Activated CD4-positive, alpha-beta T cell treated with anti-CD3 and anti-CD28 coated beads, Interleukin-2, amount 10 ng/mL, durations not matched to agents 7 days and 5 days (primary cell): Measurements from ENCODE around the gene ZBTB7C. TPM values are rescaled to one million over a fixed set of nuclear protein-coding genes. Genes with fewer than 3 reads are reported as not detected.
A peak's percentile ranks its signal among the peaks of the same experiment; 100 is the strongest.

Source experiments
- CTCF ChIA-PET: fragments of 350-600 bp; sonication (Branson Sonifier 250); formaldehyde crosslinking; loops from one replicate; lab custom pipeline; 2021; ENCODE audit warnings: antibody characterized with exemption; lab: Charles Lee
- POLR2A ChIA-PET: fragments of 350-600 bp; sonication (Branson Sonifier 250); formaldehyde crosslinking; loops from one replicate; lab custom pipeline; 2021; ENCODE audit warnings: antibody characterized with exemption; lab: Charles Lee
- DNase-seq: peaks from one replicate; pipeline ENCODE4 v3.0.0-alpha.2; 2020
- H3K27ac Mint-ChIP-seq: one replicate; pipeline ENCODE4 v1.8.0; 2021; ENCODE audit warnings: mild to moderate bottlenecking, moderate library complexity, mixed read lengths
- H3K27me3 Mint-ChIP-seq: one replicate; pipeline ENCODE4 v1.8.0; 2021; ENCODE audit warnings: mixed read lengths
- H3K36me3 Mint-ChIP-seq: one replicate; pipeline ENCODE4 v1.8.0; 2021; ENCODE audit warnings: low read depth, mixed read lengths
- H3K4me1 Mint-ChIP-seq: one replicate; pipeline ENCODE4 v1.8.0; 2021; ENCODE audit warnings: mixed read lengths
- H3K4me3 Mint-ChIP-seq: one replicate; pipeline ENCODE4 v1.8.0; 2021; ENCODE audit warnings: mild to moderate bottlenecking, moderate library complexity, mixed read lengths
- H3K9me3 Mint-ChIP-seq: one replicate; pipeline ENCODE4 v1.8.0; 2021; ENCODE audit warnings: mixed read lengths
- total RNA-seq, 2 experiments: library from RNA; stranded (reverse); gene quantifications; one replicate each; pipeline ENCODE4 v1.2.3, GENCODE V29; 2021

Gene ZBTB7C
- total RNA-seq, 2 experiments from 2014 or later: 0.10 to 0.15 TPM

DNA sequence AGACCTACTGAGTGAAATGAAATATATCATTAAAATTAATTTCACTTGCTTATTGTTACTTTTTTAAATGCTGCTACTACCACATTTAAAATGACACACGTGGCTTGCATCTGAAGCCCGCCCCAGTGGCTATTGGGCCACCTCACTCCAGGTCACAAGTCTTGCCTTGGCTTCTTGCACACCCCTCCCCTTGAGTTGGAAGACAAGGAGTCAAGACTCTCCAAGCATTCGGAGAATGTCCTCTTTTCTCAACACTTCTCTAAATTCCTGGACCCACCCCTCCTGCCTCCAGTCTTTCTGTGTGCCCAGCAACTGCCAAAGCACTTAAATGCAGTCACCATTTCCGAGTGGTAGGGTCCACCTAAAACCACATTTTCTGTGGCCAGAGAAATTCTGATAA is 73.4 kb downstream of the ZBTB7C start:
- POLR2A ChIA-PET: no interaction called here
- H3K4me1 Mint-ChIP-seq: no peaks in the 10 kb centered on the region
- H3K36me3 Mint-ChIP-seq: no peaks in the 10 kb centered on the region
- peaks cover 12% of the 10 kb centered on the region for H3K27me3 Mint-ChIP-seq
- H3K27ac Mint-ChIP-seq: no peak overlapping the region
- no peak for DNase-seq
- H3K4me3 Mint-ChIP-seq: no peak overlapping the region
- CTCF ChIA-PET: no interaction called here
- H3K9me3 Mint-ChIP-seq: no peaks in the 10 kb centered on the region

DNA sequence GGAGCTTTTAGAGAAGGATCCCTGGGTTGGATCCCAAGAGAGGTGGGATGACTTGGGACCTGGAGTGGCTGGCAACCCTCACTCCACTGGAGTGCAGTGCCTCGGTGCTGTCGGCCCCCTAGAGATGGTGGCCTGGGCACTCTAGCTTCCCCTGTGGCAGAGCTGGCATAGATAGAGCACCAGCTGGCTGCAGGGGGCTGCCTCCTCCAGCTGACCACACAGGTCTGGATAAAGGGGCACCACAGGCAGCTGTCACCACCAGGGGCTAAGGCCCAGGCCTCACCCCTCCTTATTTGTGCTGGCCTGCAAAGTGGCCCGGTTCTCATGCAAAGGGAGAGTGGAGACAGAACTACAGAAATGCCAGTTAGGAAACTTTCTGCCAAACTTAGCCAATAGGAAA is 74.3 kb downstream of the ZBTB7C start:
- no peak overlapping the region for H3K27ac Mint-ChIP-seq
- no peak overlapping the region for H3K4me3 Mint-ChIP-seq
- no peaks in the 10 kb centered on the region for H3K9me3 Mint-ChIP-seq
- no peaks in the 10 kb centered on the region for H3K36me3 Mint-ChIP-seq
- CTCF ChIA-PET: interaction anchor here (0.6 kb wide), 1 partner anchor 431 kb away, joined by 6 read pairs; no protein-coding TSS in a partner anchor
- H3K4me1 Mint-ChIP-seq: no peaks in the 10 kb centered on the region
- POLR2A ChIA-PET: interaction anchor here (0.5 kb wide), 1 partner anchor 66 kb away, joined by 3 read pairs; no protein-coding TSS in a partner anchor
- peaks cover 15% of the 10 kb centered on the region for H3K27me3 Mint-ChIP-seq
- no peak for DNase-seq

DNA sequence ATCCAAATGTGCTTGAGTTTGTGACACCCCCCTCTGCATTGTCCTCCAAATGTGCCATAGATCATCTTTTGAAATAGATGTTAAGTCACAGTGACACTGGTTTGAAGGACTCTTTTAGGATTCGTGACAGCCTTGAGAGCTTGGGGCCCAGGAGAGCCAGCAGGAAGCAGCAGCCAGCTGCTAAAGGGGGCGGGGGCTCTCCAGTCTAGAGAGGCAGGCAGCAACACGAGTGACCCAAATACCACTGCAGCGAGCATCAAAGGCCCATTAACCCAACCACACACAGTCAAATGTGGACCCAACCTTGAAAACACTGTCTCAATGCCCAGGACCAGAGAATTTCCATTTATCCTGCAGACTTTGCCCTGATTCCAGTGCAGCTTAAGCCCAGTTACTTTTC is 75.6 kb downstream of the ZBTB7C start:
- CTCF ChIA-PET: no interaction called here
- Mint-ChIP-seq H3K36me3 (no peaks in the 10 kb centered on the region), H3K9me3 (no peaks in the 10 kb centered on the region), H3K4me3 (no peak overlapping the region), H3K4me1 (no peaks in the 10 kb centered on the region), H3K27me3 (peaks cover 15% of the 10 kb centered on the region), H3K27ac (no peak overlapping the region)
- no peak for DNase-seq
- POLR2A ChIA-PET: no interaction called here

DNA sequence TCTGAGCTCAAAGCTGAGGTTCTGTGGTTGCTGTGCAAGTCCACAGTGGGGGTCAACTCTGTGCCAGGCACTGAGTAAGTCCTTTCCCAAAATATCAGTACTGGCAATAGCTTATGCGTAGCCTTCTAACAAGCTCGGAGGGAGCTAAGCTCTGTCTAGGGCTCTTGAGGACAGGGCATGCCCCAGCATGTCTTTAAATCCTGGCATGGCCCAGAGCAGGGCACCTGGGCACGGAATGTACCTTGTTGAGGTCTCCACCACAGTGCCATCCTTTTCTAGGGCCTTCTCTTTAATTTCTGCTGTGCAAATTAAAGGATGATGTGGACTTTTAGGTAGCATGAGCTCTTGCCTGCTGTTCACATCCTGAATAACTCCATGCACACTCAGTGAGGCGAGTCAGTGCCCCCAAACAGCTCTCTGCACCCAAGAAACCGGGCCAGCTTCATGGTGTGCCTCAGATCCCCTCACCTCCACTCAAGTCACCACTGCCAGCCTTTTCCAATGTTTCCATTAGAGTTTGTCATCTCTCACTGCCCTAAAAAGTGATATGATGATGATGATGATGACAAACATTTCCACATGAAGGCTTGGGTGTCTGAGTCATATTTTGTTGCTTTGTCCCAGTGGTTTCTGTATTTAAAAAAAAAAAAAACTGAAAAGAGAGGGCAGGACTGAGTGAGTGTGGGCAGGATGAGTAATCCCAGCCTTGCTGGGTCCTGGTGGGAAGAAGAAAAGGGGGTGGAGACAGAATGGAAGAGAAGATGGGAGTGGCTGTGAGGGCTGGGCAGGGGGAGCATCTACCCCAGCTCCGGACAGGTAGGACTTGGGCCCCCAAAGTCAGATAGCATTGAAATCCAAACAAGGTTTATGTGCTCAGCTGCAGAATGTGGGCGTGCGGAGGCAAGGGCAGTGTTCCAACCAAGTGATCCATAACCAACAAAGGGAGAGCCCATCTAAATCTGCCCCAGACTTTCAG is 78.9 kb downstream of the ZBTB7C start:
- Mint-ChIP-seq H3K36me3 (no peaks in the 10 kb centered on the region), H3K4me3 (no peak overlapping the region), H3K4me1 (no peaks in the 10 kb centered on the region), H3K9me3 (no peaks in the 10 kb centered on the region), H3K27ac (peak overlapping the region; percentile 50), H3K27me3 (peaks cover 15% of the 10 kb centered on the region)
- POLR2A ChIA-PET: no interaction called here
- CTCF ChIA-PET: interaction anchor here (1.5 kb wide), 1 partner anchor 13 kb away, joined by 5 read pairs; no protein-coding TSS in a partner anchor
- DNase-seq: no peak

- Mint-ChIP-seq H3K4me1 (no peaks in the 10 kb centered on the region), H3K27me3 (peaks cover 11% of the 10 kb centered on the region), H3K36me3 (no peaks in the 10 kb centered on the region), H3K9me3 (no peaks in the 10 kb centered on the region), H3K4me3 (no peak overlapping the region), H3K27ac (no peak overlapping the region)
- no peak for DNase-seq
- ChIA-PET CTCF (no interaction called here), POLR2A (no interaction called here)
Observed at GRCh38 chr18:48328473-48329210, 80.5 kb downstream of the ZBTB7C start.

- CTCF ChIA-PET: interaction anchor here (0.6 kb wide), 1 partner anchor 77 kb away, joined by 4 read pairs; no protein-coding TSS in a partner anchor
- Mint-ChIP-seq H3K36me3 (no peaks in the 10 kb centered on the region), H3K4me1 (no peaks in the 10 kb centered on the region), H3K27me3 (peaks cover 7% of the 10 kb centered on the region), H3K27ac (no peak overlapping the region), H3K4me3 (no peak overlapping the region), H3K9me3 (no peaks in the 10 kb centered on the region)
- DNase-seq: no peak
- POLR2A ChIA-PET: no interaction called here
Observed at GRCh38 chr18:48326901-48327675, 82.1 kb downstream of the ZBTB7C start.

DNA sequence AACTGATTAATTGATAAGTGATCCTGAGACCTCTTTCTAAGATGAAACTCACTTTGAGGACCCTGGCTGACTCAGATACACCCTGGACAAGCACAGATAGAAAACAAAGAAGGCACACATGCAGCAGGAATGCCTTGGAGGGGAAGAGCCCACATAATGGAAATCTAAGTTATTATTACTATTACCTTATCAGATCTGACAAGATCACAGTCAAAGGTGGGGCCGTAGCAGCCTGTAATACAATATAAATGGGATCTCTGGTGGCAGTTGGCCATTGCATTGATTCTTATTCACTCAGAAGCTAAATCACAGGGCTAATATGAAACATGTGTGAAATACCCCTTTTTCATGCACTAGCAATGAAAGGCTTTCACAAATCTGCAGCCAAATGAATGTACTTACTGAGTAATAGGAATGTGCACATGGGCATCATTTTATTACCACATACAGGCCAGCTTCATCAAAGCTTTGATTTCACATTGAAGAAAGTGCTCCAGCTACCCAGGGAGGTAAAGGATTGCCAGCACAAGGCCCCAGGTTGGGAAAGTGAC is 84.0 kb downstream of the ZBTB7C start:
- POLR2A ChIA-PET: interaction anchor here (0.6 kb wide), 1 partner anchor 25 kb away, joined by 3 read pairs; no protein-coding TSS in a partner anchor

GRCh38 chr18:48324651-48325050 is 84.5 kb downstream of the ZBTB7C start:
- no peak overlapping the region for H3K4me3 Mint-ChIP-seq
- POLR2A ChIA-PET: interaction anchor here (0.6 kb wide), 1 partner anchor 24 kb away, joined by 3 read pairs; no protein-coding TSS in a partner anchor
- H3K27me3 Mint-ChIP-seq: peaks cover 1% of the 10 kb centered on the region
- CTCF ChIA-PET: no interaction called here
- H3K4me1 Mint-ChIP-seq: no peaks in the 10 kb centered on the region
- H3K9me3 Mint-ChIP-seq: no peaks in the 10 kb centered on the region
- H3K36me3 Mint-ChIP-seq: no peaks in the 10 kb centered on the region
- DNase-seq: no peak
- H3K27ac Mint-ChIP-seq: no peak overlapping the region

More for the DNA sequence above, 84.0 kb downstream of the ZBTB7C start:
- CTCF ChIA-PET: no interaction called here
- Mint-ChIP-seq H3K9me3 (no peaks in the 10 kb centered on the region), H3K4me1 (no peaks in the 10 kb centered on the region), H3K27me3 (peaks cover 2% of the 10 kb centered on the region), H3K4me3 (no peak overlapping the region), H3K27ac (no peak overlapping the region), H3K36me3 (no peaks in the 10 kb centered on the region)
- DNase-seq: no peak

DNA sequence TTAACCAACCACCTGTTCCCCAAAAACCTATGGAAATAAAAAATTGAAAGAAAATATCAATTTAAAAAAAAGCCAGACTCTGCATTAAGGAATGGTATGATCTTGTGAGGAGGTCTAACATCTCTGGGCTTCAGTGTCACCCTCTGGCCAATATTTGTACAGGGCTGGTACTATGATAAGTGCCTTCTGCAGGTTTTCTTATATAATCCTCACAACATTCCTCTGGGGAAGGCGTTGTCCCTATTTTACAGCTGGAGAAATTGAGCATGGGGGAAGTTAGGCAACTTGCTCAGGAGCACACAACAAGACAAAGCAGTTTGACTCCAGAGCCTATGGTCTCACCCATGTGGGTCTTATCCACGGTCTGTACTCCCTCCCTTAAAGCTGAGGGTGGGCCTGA is 86.0 kb downstream of the ZBTB7C start:
- H3K36me3 Mint-ChIP-seq: no peaks in the 10 kb centered on the region
- H3K27ac Mint-ChIP-seq: no peak overlapping the region
- DNase-seq: no peak
- POLR2A ChIA-PET: no interaction called here
- no peaks in the 10 kb centered on the region for H3K4me1 Mint-ChIP-seq
- CTCF ChIA-PET: no interaction called here
- peaks cover 1% of the 10 kb centered on the region for H3K27me3 Mint-ChIP-seq
- H3K9me3 Mint-ChIP-seq: no peaks in the 10 kb centered on the region
- no peak overlapping the region for H3K4me3 Mint-ChIP-seq

DNA sequence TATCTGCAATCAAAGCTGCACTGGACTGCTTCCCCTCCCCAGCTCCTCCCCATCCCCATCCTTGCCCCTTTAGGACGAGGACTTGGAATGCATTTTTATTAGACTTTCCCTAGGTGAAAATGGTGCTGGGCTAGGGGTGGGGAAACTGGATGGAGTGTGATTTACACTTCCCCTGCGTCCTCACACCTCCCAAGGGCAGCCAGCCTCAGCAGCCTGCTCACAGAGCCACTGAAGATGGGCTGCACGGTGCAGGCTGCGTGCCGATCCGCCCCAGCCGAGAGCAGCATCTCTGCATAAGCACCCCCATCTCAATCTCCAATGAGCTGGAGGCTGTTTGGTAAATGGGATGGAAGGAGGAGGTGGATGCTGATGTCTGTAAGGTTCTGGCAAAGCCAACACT is 87.6 kb downstream of the ZBTB7C start:
- ChIA-PET CTCF (interaction anchor here (0.7 to 1.2 kb wide), 2 partner anchors 15 to 36 kb away, joined by 3 to 5 read pairs; no protein-coding TSS in a partner anchor), POLR2A (no interaction called here)
- Mint-ChIP-seq H3K27ac (no peak overlapping the region), H3K9me3 (no peaks in the 10 kb centered on the region), H3K36me3 (no peaks in the 10 kb centered on the region), H3K27me3 (peaks cover 1% of the 10 kb centered on the region), H3K4me1 (no peaks in the 10 kb centered on the region), H3K4me3 (no peak overlapping the region)
- DNase-seq: no peak

GRCh38 chr18:48321121-48321520 is 88.1 kb downstream of the ZBTB7C start:
- ChIA-PET CTCF (interaction anchor here (0.7 to 1.2 kb wide), 2 partner anchors 16 to 36 kb away, joined by 3 to 5 read pairs; no protein-coding TSS in a partner anchor), POLR2A (no interaction called here)
- Mint-ChIP-seq H3K9me3 (no peaks in the 10 kb centered on the region), H3K4me1 (no peaks in the 10 kb centered on the region), H3K36me3 (no peaks in the 10 kb centered on the region), H3K27ac (no peak overlapping the region), H3K27me3 (peaks cover 1% of the 10 kb centered on the region), H3K4me3 (no peak overlapping the region)
- DNase-seq: no peak

DNA sequence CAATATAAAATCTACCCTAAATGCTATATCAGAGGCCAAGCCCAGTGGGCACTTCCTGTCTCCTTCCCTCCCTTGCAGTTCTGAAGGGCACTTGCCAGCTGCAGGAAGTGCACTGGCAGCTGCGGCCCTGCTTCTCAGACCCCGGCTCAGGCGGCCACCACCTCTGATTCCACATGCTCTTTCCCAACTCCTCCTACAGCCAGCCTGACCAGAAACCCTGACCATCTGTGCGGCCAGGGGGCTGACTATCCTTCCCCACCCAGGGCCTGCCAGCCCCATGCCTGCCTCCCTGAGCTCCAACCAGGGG is 88.6 kb downstream of the ZBTB7C start:
- ChIA-PET CTCF (no interaction called here), POLR2A (no interaction called here)
- no peaks in the 10 kb centered on the region for H3K4me1 Mint-ChIP-seq
- H3K4me3 Mint-ChIP-seq: no peak overlapping the region
- no peaks in the 10 kb centered on the region for H3K36me3 Mint-ChIP-seq
- peaks cover 1% of the 10 kb centered on the region for H3K27me3 Mint-ChIP-seq
- no peak overlapping the region for H3K27ac Mint-ChIP-seq
- H3K9me3 Mint-ChIP-seq: no peaks in the 10 kb centered on the region
- DNase-seq: no peak
